CD14-positive monocyte (primary cell): ENCODE measurements around the gene GTPBP6. TPM values are rescaled to one million over a fixed set of nuclear protein-coding genes. Genes with fewer than 3 reads are reported as not detected.

ENCODE experiments used
- DNase-seq, 3 donors: peaks; one replicate each; pipeline ENCODE4 v3.0.0-alpha.2; 2011 to 2022
- H2AFZ ChIP-seq: 2 replicates; pipeline ENCODE4 v1.6.0; 2012; ENCODE audit warnings: mild to moderate bottlenecking, low read depth, low read length, inconsistent platforms; ENCODE audit not compliant: insufficient read depth, poor library complexity, severe bottlenecking
- H3K27ac ChIP-seq, 2 donors: 1 replicate in 1 of 2; 2 replicates in 1 of 2; pipeline ENCODE4 v1.5.1; 2012 to 2013; ENCODE audit warnings: low read length in 2 of 2, control low read depth in 1 of 2, inconsistent platforms in 1 of 2, low read depth in 1 of 2, mild to moderate bottlenecking in 1 of 2
- H3K27me3 ChIP-seq, 2 donors: one replicate each; pipeline versions ENCODE4 v1.6.0 to v1.6.1; 2011 to 2013; ENCODE audit warnings: low read length in 2 of 2; ENCODE audit not compliant: control insufficient read depth in 2 of 2, insufficient read depth in 2 of 2
- H3K36me3 ChIP-seq, 2 donors: replicated peaks in 1 of 2; 1 replicate in 1 of 2; 2 replicates in 1 of 2; pipeline versions ENCODE4 v1.5.1 to v1.6.1; 2012 to 2013; ENCODE audit warnings: low read length in 2 of 2, control low read depth in 1 of 2, inconsistent platforms in 1 of 2, mild to moderate bottlenecking in 1 of 2; ENCODE audit not compliant: insufficient read depth in 2 of 2, control insufficient read depth in 1 of 2
- H3K4me1 ChIP-seq, 2 donors: 1 replicate in 1 of 2; 2 replicates in 1 of 2; pipeline versions ENCODE4 v1.5.1 to v1.6.1; 2012 to 2013; ENCODE audit warnings: low read length in 2 of 2, control low read depth in 1 of 2, inconsistent platforms in 1 of 2, mild to moderate bottlenecking in 1 of 2, moderate library complexity in 1 of 2; ENCODE audit not compliant: insufficient read depth in 2 of 2, control insufficient read depth in 1 of 2
- H3K4me2 ChIP-seq: replicated peaks from 2 replicates; pipeline ENCODE3; 2012; ENCODE audit warnings: low read length, moderate library complexity, mild to moderate bottlenecking; ENCODE audit not compliant: poor library complexity, severe bottlenecking; ENCODE audit errors: extremely low read depth
- H3K4me3 ChIP-seq, 3 experiments: fragments of 200-600 bp in 1 of 3; sonication (generic) in 1 of 3; replicated peaks in 1 of 3; 1 replicate in 2 of 3; 2 replicates in 1 of 3; pipeline ENCODE4 v1.5.1; 2011 to 2013; ENCODE audit warnings: low read length in 3 of 3, mild to moderate bottlenecking in 3 of 3, control low read depth in 2 of 3, low read depth in 2 of 3, inconsistent platforms in 1 of 3, moderate library complexity in 1 of 3
- H3K79me2 ChIP-seq: 2 replicates; pipeline ENCODE4 v1.6.0; 2012; ENCODE audit warnings: mild to moderate bottlenecking, control low read depth, inconsistent platforms, low read length, moderate library complexity; ENCODE audit not compliant: insufficient read depth
- H3K9ac ChIP-seq: 2 replicates; pipeline ENCODE4 v1.6.0; 2017; ENCODE audit warnings: low read length, mild to moderate bottlenecking; ENCODE audit not compliant: insufficient read depth, poor library complexity, severe bottlenecking
- H3K9me3 ChIP-seq, 2 donors: replicated peaks in 1 of 2; 1 replicate in 1 of 2; 2 replicates in 1 of 2; pipeline versions ENCODE4 v1.5.1 to v1.6.1; 2012 to 2013; ENCODE audit warnings: low read length in 2 of 2, control low read depth in 1 of 2; ENCODE audit not compliant: control insufficient read depth in 1 of 2, insufficient read depth in 1 of 2
- H4K20me1 ChIP-seq: 2 replicates; pipeline ENCODE4 v1.6.0; 2012; ENCODE audit warnings: mild to moderate bottlenecking, low read length, control low read depth, moderate library complexity; ENCODE audit not compliant: insufficient read depth
- H3K27ac Mint-ChIP-seq, 7 donors: one replicate each; pipeline ENCODE4 v1.8.0; 2020; ENCODE audit warnings: mild to moderate bottlenecking in 7 of 7, mixed read lengths in 7 of 7, moderate library complexity in 6 of 7, inconsistent platforms in 2 of 7
- H3K27me3 Mint-ChIP-seq, 3 donors: one replicate each; pipeline ENCODE4 v1.8.0; 2021 to 2022; ENCODE audit warnings: low read depth in 3 of 3, mild to moderate bottlenecking in 3 of 3, mixed read lengths in 3 of 3, moderate library complexity in 3 of 3, inconsistent platforms in 1 of 3
- H3K36me3 Mint-ChIP-seq, 2 donors: one replicate each; pipeline ENCODE4 v1.8.0; 2020; ENCODE audit warnings: mixed read lengths in 2 of 2, inconsistent platforms in 1 of 2, mild to moderate bottlenecking in 1 of 2
- H3K4me1 Mint-ChIP-seq: one replicate; pipeline ENCODE4 v1.8.0; 2020; ENCODE audit warnings: mild to moderate bottlenecking, mixed read lengths
- H3K4me3 Mint-ChIP-seq, 2 donors: one replicate each; pipeline ENCODE4 v1.8.0; 2020; ENCODE audit warnings: mild to moderate bottlenecking in 2 of 2, mixed read lengths in 2 of 2, moderate library complexity in 1 of 2
- H3K9me3 Mint-ChIP-seq, 7 donors: one replicate each; pipeline ENCODE4 v1.8.0; 2020 to 2022; ENCODE audit warnings: mixed read lengths in 7 of 7, mild to moderate bottlenecking in 6 of 7, moderate library complexity in 6 of 7, inconsistent platforms in 2 of 7
- CTCF ChIP-seq: fragments of 200-600 bp; IDR thresholded peaks from one replicate; pipeline ENCODE4 v1.8.0; 2022; ENCODE audit warnings: antibody characterized with exemption, mild to moderate bottlenecking
- WGBS: methylation state at CpG from one replicate; pipeline ENCODE4 v1.1.5; 2013; ENCODE audit warnings: missing lambda C conversion rate; ENCODE audit not compliant: insufficient coverage; 5-methylcytosine and 5-hydroxymethylcytosine counted together
- intact Hi-C, 2 donors: fragments of 100-400 bp; cut with micrococcal nuclease; formaldehyde crosslinking; loops; one replicate each; pipeline versions ENCODE4 v1.15.0 to v1.15.1; 2023
- polyA plus RNA-seq, 3 donors: library from polyadenylated mRNA; depleted of rRNA in 1 of 3; unstranded in 2 of 3; stranded (reverse) in 1 of 3; fragments of 300-500 nt in 2 of 3; fragments of >200 nt in 1 of 3; fragmentation: Illumina TruSeq in 2 of 3; gene quantifications; 1 replicate in 2 of 3; 2 replicates in 1 of 3; pipeline ENCODE4 v1.2.3, GENCODE V29; 2012 to 2021

Gene GTPBP6
- polyA plus RNA-seq, 3 donors, result 17.2 to 39.3 (median 27.0) TPM

- Histone ChIP-seq H3K9me3 (peaks cover 32 to 84% of the 10 kb centered on the region in 2 donors), H3K27me3 (no peaks in the 10 kb centered on the region), H3K36me3 (peaks cover 0 to 20% of the 10 kb centered on the region in 2 donors), H2AFZ (no peak overlapping the region), H3K4me3 (no peak overlapping the region), H3K4me1 (no peaks in the 10 kb centered on the region), H4K20me1 (no peaks in the 10 kb centered on the region), H3K9ac (no peak overlapping the region), H3K4me2 (no peak overlapping the region), H3K27ac (no peak overlapping the region), H3K79me2 (no peaks in the 10 kb centered on the region)
- H3K4me1 Mint-ChIP-seq, result no peaks in the 10 kb centered on the region
- no peak for DNase-seq
- H3K36me3 Mint-ChIP-seq, result peaks cover 28 to 39% of the 10 kb centered on the region in 2 donors
- no peak overlapping the region for H3K4me3 Mint-ChIP-seq
- intact Hi-C loops, result no loop called here
- no peak overlapping the region for H3K27ac Mint-ChIP-seq
- H3K27me3 Mint-ChIP-seq, result peaks cover 0 to 2% (median 0%) of the 10 kb centered on the region in 3 donors
- TF ChIP-seq CTCF, result no peak
- peaks cover 17 to 80% (median 38%) of the 10 kb centered on the region in 7 donors for H3K9me3 Mint-ChIP-seq
- WGBS, result 67% methylated on average over 3 of the region's 11 CpGs
These were observed 30.0 kb upstream of the GTPBP6 start for GRCh38 chrX:348461-349117.

GRCh38 chrX:347351-348117, 28.9 kb upstream of the GTPBP6 start:
- Mint-ChIP-seq H3K27ac (no peak overlapping the region), H3K27me3 (peaks cover 0 to 2% (median 0%) of the 10 kb centered on the region in 3 donors), H3K4me3 (no peak overlapping the region), H3K36me3 (peaks cover 24 to 35% of the 10 kb centered on the region in 2 donors), H3K9me3 (peaks cover 17 to 74% (median 38%) of the 10 kb centered on the region in 7 donors), H3K4me1 (no peaks in the 10 kb centered on the region)
- no peak overlapping the region for H3K9ac ChIP-seq
- H3K27me3 ChIP-seq, result no peaks in the 10 kb centered on the region
- no peaks in the 10 kb centered on the region for H3K79me2 ChIP-seq
- no peak for TF ChIP-seq CTCF
- no peak overlapping the region for H3K27ac ChIP-seq
- intact Hi-C loops, result no loop called here
- H3K4me2 ChIP-seq, result no peak overlapping the region
- H4K20me1 ChIP-seq, result no peaks in the 10 kb centered on the region
- peaks cover 0 to 20% of the 10 kb centered on the region in 2 donors for H3K36me3 ChIP-seq
- DNase-seq, result no peak
- peaks cover 32 to 81% of the 10 kb centered on the region in 2 donors for H3K9me3 ChIP-seq
- no peak overlapping the region for H3K4me3 ChIP-seq
- no peaks in the 10 kb centered on the region for H3K4me1 ChIP-seq
- 97% methylated on average over 57 of the region's 59 CpGs for WGBS
- no peak overlapping the region for H2AFZ ChIP-seq
